ENCODE results near the gene SLC5A6.
A peak's percentile ranks its signal among the peaks of the same experiment; 100 is the strongest.

Gene SLC5A6

DNA sequence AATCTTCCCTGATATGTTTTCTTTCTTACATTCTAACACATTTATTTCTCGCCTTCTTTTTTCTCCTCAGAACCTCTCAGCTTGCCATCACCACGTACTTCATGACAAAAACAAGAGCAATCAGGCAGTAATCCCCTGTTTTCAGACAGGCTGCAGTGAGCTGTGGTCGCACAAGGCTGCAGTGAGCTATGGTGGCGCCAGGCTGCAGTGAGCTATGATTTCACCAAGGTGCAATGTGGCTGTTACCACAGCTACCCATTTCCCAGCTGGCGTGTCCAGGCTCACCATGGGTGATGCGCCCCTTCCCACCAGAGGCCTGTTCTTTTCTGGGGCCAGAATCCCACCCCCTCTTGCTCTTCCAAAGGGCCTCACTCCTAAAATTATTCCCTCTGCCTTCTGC, 37.4 kb downstream of the SLC5A6 start:
- DNase-seq (no peak), ATAC-seq (no peak)

GRCh38 chr2:27171351-27171848, 40.7 kb downstream of the SLC5A6 start:
- ATAC-seq (no peak), DNase-seq (no peak)

DNA sequence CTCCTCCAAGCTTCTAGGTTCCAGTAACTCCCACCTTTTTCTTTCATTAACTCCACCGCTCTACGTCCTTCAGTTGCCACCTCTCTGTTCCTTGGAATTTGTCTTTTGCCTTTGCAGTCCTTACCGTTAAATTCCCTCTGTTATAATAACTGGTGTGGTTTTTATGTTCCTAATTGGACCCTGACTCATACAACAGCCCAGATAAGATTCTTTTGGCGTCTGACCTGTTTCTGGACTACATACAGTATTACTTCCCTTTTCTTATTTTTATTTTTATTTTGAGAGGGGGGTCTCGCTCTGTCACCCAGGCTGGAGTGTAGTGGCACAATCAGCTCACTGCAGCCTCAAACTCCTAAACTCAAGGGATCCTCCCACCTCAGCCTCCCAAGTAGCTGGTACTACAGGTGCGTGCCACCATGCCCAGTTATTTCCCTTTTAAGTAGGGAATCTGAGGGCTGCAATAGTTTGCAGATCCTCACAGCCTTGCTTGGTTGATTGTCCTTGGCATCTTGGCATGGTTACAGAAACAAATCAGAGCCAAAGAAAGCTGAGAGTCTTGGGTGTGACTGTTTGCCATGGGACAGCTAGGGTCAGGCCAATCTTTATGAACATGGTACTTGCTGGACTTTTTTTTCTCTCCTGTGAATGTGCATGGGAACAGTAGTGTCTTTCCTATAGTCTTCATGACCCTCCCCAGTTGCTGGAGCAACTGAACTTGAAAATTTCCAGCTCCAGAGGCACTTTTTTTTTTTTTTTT, 41.3 kb downstream of the SLC5A6 start:
- ATAC-seq (no peak), DNase-seq (no peak)

DNA sequence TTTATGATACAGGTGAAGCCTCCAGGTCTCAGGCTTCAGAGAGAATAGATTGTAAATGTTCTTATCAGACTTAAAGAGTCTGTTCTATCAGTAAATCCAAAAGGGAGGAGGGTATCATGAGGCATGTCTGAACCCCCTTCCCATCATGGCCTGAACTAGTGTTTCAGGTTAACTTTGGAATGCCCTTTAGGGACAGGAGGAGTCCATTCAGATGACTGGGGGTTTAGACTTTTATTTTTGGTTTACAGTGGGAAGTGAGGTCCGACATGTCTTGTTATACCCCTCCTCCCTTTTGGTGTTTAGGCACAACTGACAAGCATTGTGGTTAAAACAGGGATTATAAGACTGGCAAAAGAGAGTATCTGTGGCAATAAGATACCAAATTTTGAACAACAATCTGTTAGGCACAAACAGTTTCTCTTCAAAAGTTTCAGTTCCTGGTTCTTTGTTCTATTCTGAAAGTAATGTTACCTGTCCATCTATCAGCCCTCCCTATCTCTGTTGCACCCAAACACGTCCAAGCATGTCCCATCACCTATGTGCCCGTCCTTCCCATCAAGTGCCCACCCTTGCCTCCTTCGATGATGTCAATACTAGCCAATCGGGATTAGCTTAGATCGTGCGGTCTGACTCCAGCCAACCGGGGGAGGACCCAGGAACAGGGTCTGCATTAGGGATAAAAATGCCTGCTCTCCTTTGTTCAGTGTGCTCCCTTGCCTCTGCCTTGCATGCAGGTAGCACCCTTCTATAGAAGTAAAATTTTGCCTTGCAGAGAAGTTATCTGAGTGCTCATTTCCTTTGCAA, 46.9 kb downstream of the SLC5A6 start:
- ATAC-seq, result no peak
- DNase-seq, result no peak

DNA sequence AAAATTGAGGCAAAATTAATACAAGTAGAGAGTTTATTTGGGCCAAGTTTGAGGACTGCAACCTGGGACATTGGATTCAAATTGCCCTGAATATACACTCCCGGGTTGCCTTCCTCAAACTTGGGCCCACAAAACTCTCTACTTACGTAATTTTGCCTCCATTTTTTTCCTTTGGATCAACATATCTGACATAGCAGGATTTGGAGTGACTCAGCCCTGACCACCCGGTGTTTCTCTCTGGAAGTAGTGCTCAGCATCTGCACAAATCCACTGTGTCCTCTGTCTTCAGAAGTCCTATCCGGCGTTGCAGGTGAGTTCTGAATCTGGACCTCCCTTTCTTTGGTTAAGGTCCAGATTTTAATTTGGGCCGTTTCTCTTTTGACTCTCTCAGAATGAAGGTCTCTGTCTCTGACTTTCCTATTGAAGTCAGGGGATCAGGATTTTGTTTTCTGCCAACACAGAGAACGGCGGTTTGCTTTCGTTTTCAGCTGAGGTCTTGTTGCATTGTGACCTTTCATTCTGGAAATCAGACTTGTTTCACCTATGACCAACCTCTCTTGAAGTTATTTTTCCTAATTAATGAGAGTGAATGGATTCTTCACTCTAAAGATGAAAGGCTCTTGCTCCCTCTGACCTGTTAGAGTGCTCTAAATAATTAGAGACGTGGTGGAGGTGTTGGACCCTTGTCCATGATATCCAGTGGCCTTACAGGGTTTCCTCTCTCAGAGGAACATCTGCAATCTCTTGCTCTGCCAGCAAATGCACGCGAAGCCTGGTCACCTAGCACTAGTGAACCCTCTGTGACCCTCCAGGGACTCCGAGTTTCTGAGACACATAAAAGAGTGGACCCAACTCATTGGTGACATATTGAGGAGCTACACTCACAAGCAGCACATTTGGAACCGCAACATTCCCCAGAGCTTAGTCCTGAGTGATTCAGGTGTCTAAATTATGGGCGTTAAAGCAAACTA, 49.6 kb downstream of the SLC5A6 start:
- ATAC-seq, result no peak
- DNase-seq, result no peak

- ATAC-seq, result no peak
- no peak for DNase-seq
Measured at GRCh38 chr2:27160191-27160590, 51.9 kb downstream of the SLC5A6 start.

DNA sequence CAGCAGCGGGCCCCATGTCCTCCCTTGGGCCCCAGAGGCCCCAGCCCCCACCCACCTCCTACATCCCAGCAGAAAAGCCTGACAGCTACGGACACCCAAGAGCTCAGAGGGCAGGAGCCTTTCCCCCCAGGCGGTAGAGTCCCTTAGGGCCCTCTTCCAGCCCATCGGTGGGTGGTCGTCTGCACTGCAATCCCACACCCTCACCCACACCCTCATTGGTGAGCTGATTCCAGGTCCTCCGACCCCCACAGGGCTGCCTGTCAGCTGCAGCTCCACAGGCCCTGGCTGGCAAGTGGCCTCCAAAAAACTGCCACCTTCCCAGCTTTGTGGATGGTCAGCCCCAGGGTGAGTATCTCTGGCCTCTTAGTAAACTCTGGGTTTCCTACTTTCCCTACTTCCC, 52.8 kb downstream of the SLC5A6 start:
- DNase-seq (no peak), ATAC-seq (no peak)

DNA sequence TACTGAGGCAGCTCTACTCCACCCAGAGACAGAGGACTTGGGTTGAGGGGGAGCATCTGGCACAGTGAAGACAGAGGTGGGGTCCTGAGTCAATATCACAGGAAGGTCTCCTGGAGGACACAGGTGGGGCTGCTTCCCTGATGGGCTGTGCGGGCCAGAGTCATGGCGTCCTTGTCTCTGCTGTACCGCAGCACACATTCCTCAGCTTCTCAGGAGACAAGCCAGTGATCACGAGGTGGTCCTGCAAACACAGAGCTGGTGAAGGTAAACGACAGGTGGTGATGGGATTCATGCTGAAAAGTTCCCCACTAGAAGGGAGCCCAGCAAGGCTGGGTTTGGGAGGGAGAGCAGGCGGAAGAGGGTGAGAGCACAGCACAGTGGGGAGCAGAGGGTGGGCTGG, 53.6 kb downstream of the SLC5A6 start:
- ATAC-seq (no peak), DNase-seq (no peak)

DNA sequence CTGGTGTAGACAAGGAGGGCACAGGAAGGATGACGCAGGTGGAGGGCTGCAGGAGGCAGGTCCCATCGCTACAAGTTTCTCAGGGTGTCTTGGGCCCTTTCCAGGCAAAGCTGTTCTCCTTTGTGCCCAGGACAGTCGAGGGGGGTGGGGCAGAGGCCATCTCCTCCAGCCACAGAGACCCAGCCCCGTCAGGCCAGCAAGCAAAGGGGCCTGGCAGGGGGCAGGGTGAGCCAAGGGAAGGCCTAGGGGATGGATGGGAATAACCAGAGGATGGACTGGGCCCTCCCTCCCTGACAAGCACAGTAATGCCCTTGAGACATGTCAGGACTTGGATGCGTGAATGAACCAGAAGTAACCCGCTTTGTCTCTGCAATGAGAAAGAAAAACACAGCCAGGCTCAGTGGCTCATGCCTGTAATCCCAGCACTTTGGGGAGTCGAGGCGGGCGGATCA, 57.0 kb downstream of the SLC5A6 start:
- DNase-seq (no peak), ATAC-seq (no peak)

DNA sequence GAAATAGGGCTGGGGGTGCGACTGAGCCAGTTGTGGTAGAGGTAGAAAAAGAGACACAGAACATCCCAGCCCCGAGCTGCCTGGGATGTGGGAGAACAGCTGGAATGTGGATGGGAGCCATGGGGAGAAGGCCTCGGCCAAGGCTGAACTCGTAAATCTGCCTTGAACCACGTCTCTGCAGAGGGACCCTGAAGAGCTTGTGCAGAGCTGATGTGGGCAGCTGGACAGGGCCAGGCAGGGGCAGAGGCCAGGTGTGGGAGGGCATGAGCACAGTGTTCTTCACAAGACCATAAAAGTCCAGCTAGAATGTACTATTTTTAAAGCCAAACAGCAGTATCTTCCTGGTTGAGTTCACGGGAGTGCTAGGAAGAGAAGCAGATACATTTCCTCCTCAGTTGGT, 57.6 kb downstream of the SLC5A6 start:
- no peak for DNase-seq
- ATAC-seq, result no peak

DNA sequence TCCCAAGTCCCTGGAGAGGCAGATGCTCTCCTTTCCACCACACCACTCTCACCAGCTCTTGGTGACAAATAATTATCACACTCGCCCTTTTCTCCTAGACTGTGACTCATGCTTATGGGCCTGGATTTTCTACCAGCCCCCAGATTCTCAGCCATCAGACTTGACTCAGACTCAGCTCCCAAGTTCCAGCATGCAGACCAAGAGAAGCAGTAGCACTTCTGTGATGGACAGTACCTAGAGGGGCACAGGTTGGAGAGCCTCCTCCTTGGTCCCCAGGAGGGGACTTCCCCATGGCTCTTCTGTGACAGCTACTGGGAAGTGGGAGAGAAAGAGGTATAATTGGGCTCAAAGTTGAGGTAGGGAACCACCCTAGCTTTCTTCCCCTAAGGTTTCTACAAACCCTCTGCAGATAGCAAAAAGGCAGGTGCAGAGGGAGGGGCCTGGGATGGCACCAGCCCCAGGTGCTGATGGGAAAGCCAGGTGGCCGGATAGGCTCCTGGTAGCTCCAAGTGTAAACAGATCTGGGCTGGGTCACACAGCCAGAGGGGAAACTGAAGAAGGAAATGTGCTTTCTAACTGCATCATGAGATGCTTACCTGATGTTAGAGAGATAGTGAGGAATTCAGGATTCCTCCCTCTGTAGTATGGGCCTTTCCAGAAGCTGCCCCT, 59.1 kb downstream of the SLC5A6 start:
- ATAC-seq (peak; percentile 67), DNase-seq (no peak)

- no peak for ATAC-seq
- DNase-seq, result no peak
Measured at GRCh38 chr2:27152102-27152795, 59.8 kb downstream of the SLC5A6 start.

- no peak for DNase-seq
- no peak for ATAC-seq
Measured at GRCh38 chr2:27150639-27151230, 61.3 kb downstream of the SLC5A6 start.
